ENCODE results near the gene HAPLN3.

DNA sequence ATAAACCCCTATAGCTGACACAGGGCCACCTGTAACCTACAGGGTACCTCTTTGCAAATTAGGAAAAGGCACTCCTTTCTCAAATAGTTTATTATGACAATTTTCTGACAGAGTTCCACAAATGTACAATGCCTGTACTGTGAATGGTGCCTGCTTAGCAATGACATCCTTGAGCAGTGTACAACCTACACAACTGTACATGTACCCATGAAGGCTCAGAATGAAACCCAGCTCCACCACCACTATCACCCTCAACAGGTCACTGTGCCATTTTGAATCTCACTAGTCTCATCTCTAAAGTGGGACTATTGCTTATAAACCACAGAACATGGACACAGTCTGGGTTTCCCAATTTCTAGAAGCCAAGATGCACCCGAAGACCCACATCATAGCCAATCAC is 10.8 kb upstream of the HAPLN3 start:
- TF ChIP-seq, protein P1, sequence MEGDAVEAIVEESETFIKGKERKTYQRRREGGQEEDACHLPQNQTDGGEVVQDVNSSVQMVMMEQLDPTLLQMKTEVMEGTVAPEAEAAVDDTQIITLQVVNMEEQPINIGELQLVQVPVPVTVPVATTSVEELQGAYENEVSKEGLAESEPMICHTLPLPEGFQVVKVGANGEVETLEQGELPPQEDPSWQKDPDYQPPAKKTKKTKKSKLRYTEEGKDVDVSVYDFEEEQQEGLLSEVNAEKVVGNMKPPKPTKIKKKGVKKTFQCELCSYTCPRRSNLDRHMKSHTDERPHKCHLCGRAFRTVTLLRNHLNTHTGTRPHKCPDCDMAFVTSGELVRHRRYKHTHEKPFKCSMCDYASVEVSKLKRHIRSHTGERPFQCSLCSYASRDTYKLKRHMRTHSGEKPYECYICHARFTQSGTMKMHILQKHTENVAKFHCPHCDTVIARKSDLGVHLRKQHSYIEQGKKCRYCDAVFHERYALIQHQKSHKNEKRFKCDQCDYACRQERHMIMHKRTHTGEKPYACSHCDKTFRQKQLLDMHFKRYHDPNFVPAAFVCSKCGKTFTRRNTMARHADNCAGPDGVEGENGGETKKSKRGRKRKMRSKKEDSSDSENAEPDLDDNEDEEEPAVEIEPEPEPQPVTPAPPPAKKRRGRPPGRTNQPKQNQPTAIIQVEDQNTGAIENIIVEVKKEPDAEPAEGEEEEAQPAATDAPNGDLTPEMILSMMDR (IDR thresholded peaks at IDR 0.05): no peak
- no peak for TF ChIP-seq POLR2A (IDR thresholded peaks at IDR 0.05)
- TF ChIP-seq POLR2AphosphoS5 (IDR thresholded peaks at IDR 0.05): no peak
- TF ChIP-seq EP300 (IDR thresholded peaks at IDR 0.05): no peak

Measured in upper lobe of left lung (tissue), 4 donors.